Bronchial epithelial cell (primary cell): ENCODE results near the gene RAD51B. TPM values are rescaled to one million over a fixed set of nuclear protein-coding genes. Genes with fewer than 3 reads are reported as not detected.
A peak's percentile ranks its signal among the peaks of the same experiment; 100 is the strongest.

Experiments
- DNase-seq: peaks from one replicate; pipeline ENCODE4 v3.0.0-alpha.2; 2010; ENCODE audit warnings: low read depth
- FAIRE-seq: peaks from 2 replicates; lab custom pipeline; 2011; peaks lifted over from hg19 to GRCh38; lab: Jason Lieb, UNC
- H3K27me3 ChIP-seq: 2 replicates; pipeline ENCODE4 v1.5.1; 2011; ENCODE audit warnings: low read length; ENCODE audit not compliant: control insufficient read depth, insufficient read depth
- H3K36me3 ChIP-seq: 2 replicates; pipeline ENCODE4 v1.5.1; 2011; ENCODE audit warnings: low read length; ENCODE audit not compliant: control insufficient read depth, insufficient read depth
- H3K4me3 ChIP-seq: 2 replicates; pipeline ENCODE4 v1.5.1; 2011; ENCODE audit warnings: mild to moderate bottlenecking, low read depth, low read length, control low read depth
- total RNA-seq: library from RNA; depleted of rRNA; stranded (reverse); fragments of >200 nt; gene quantifications from 2 replicates; pipeline ENCODE4 v1.2.1, GENCODE V29; 2014
- TF ChIP-seq, protein P1 (sequence below): IDR thresholded peaks from 2 replicates; pipeline ENCODE4 v1.5.1; 2011; ENCODE audit warnings: mild to moderate bottlenecking, moderate library complexity, low read length, control low read depth, inconsistent platforms; ENCODE audit not compliant: insufficient read depth, severe bottlenecking

RAD51B gene
- total RNA-seq, 1 donor from 2014 or later, result 12.1 TPM

DNA sequence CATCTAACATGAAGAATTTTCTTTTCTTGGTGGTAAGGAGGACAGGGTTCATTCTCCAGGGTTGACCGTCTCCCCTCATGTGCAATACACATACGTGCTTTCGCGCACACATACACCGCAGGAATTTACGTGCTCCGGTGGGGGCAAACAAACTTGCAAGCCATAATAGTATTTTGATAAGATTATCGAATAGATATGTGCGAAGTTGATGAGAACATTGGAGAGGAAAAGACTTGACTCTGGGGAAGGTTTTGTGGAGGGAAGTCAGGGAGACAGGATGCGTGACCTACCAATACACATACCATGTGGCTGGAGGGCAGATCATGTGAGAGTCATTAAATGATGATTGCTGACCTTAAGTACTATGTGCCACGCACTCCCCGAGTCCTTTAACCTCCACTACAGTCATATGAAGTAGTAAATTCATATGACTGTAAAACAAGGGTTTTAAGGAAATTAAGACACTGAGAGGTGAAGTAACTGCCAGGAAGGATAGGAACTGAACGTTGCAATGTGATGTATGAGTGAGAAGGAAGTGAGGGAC is 921 bp downstream of the RAD51B start:
- FAIRE-seq, result no peak

DNA sequence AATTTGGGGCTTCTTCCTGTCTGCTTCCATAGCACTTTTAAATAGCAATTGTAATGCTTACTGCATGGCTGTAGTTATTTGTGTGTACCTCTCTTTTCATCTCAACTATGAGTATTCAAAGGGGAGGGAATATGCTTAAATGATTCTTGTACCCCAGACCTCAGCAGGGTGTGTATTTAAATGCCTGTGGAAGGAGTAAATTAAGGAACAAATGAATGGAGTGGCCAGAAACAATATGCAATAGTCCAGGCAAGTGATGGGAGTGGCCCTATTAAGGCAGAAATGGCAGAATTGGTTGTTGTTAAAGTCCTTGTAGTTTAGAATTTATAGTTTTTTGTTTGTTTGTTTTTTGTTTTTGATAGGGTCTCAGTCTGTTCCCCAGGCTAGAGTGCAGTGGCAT is 1.5 kb downstream of the RAD51B start:
- no peak overlapping the region for H3K4me3 ChIP-seq
- FAIRE-seq, result no peak
- no peaks in the 10 kb centered on the region for H3K27me3 ChIP-seq
- no peaks in the 10 kb centered on the region for H3K36me3 ChIP-seq
- TF ChIP-seq, protein P1, sequence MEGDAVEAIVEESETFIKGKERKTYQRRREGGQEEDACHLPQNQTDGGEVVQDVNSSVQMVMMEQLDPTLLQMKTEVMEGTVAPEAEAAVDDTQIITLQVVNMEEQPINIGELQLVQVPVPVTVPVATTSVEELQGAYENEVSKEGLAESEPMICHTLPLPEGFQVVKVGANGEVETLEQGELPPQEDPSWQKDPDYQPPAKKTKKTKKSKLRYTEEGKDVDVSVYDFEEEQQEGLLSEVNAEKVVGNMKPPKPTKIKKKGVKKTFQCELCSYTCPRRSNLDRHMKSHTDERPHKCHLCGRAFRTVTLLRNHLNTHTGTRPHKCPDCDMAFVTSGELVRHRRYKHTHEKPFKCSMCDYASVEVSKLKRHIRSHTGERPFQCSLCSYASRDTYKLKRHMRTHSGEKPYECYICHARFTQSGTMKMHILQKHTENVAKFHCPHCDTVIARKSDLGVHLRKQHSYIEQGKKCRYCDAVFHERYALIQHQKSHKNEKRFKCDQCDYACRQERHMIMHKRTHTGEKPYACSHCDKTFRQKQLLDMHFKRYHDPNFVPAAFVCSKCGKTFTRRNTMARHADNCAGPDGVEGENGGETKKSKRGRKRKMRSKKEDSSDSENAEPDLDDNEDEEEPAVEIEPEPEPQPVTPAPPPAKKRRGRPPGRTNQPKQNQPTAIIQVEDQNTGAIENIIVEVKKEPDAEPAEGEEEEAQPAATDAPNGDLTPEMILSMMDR, result no peak
- DNase-seq, result no peak

More for the DNA sequence above, 921 bp downstream of the RAD51B start:
- Histone ChIP-seq H3K4me3 (peak overlapping the region; percentile 45), H3K36me3 (no peaks in the 10 kb centered on the region), H3K27me3 (no peaks in the 10 kb centered on the region)
- DNase-seq, result peak; percentile 36
- TF ChIP-seq, protein P1, result no peak

DNA sequence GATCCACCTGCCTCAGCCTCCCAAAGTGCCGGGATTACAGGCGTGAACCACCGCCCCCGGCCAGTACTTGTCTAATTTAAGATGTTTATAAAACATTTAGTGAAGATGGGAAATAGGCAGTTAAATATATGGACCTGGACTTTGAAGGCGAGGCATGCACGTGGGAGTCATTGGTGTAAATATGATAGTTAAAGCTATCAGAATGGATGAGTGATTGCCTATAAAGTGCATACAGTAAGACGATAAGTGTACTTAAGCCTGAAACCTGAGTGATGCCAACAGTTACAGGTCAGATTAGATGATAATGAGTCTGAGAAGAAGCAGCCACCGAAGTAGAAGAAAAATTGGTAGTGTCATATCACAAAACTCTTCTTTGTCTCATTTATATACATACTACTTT is 11.5 kb downstream of the RAD51B start:
- Histone ChIP-seq H3K36me3 (no peaks in the 10 kb centered on the region), H3K27me3 (no peaks in the 10 kb centered on the region), H3K4me3 (no peak overlapping the region)
- FAIRE-seq (no peak), DNase-seq (no peak)
- TF ChIP-seq, protein P1, result no peak

DNA sequence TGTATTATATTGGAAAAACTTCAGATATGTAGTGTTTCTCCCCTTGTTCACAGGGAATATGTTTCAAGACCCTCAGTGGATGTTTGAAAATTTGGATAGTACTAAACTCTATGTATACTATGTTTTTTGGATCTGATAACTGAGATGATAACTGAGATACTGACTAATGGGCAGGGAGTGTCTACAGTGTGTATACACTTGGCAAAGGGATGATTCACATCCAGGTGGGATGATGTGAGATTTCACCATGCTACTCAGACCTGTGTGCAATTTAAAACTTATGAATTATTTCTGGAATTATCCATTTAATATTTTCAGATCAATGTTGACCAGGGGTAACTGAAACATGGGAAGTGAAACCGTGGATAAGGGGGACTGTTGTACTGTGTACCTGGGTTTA is 13.8 kb downstream of the RAD51B start:
- peak; percentile 40 for FAIRE-seq
- TF ChIP-seq, protein P1, result no peak
- no peaks in the 10 kb centered on the region for H3K27me3 ChIP-seq
- DNase-seq, result peak; percentile 82
- no peaks in the 10 kb centered on the region for H3K36me3 ChIP-seq
- H3K4me3 ChIP-seq, result no peak overlapping the region

DNA sequence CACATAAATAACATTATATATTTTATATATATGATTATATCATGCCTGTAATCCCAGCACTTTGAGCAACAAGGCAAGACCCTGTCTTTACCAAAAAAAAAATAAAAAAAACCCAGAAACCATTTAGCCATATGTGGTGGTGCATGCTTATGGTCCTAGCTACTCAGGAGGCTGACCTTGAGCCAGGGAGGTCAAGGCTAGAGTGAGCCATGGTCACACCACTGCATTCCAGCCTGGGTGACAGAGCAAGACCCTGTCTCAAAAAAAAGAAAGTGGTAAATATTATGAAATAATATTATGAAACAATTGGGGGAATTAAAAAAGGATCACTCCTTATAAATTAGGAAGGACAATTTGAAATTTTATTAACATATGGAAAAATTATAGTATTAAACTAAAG is 16.0 kb downstream of the RAD51B start:
- no peak for DNase-seq
- no peak for FAIRE-seq

More for the DNA sequence above, 16.0 kb downstream of the RAD51B start:
- Histone ChIP-seq H3K36me3 (no peaks in the 10 kb centered on the region), H3K27me3 (no peaks in the 10 kb centered on the region), H3K4me3 (no peak overlapping the region)
- TF ChIP-seq, protein P1, result no peak
